Measurements from ENCODE around the gene TNFSF13.

TNFSF13 gene

DNA sequence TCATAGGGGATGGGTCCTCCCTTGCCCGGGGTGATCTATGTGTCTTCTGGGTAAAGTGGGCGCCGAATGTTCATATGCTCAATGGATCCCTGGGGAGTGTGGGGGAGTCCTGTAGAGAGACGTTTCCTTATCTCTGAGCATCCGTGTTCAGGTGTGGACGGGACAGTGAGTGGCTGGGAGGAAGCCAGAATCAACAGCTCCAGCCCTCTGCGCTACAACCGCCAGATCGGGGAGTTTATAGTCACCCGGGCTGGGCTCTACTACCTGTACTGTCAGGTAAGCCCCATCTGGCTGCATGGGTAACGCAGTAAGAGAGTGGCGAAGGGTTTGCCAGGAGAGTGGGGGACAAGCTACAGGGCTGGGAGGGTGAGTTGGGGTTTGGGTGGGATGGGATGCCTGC lies 1.9 kb upstream of the TNFSF13 start:
- Histone ChIP-seq H4K20me1 (ENCODE audit: insufficient read depth, low read length) (no peaks in the 10 kb centered on the region), H3K36me3 (ENCODE audit: insufficient read depth, low read length) (no peaks in the 10 kb centered on the region), H3K4me2 (ENCODE audit: insufficient read depth, low read length) (no peak overlapping the region), H3K4me1 (ENCODE audit: insufficient read depth, low read length) (peaks cover 44% of the 10 kb centered on the region), H3K27me3 (ENCODE audit: insufficient read depth, low read length, poor library complexity) (no peaks in the 10 kb centered on the region), H3K9me3 (ENCODE audit: insufficient read depth, low read length, severe bottlenecking) (no peaks in the 10 kb centered on the region), H3K79me2 (ENCODE audit: insufficient read depth, low read length) (peaks cover 11% of the 10 kb centered on the region; the same call in 1 of the 2 replicates), H3K4me3 (ENCODE audit: low read depth in 1 of 2, low read length in 2 of 2) (no peak overlapping the region), H2AFZ (ENCODE audit: low read depth, low read length) (no peak overlapping the region), H3K9ac (ENCODE audit: low read depth, low read length) (no peak overlapping the region), H3K27ac (ENCODE audit: low read length) (no peak overlapping the region)
- DNase-seq = no peak
- no peak for TF ChIP-seq EZH2 (IDR thresholded peaks at IDR 0.05; ENCODE audit: borderline replicate concordance, low read depth, low read length, severe bottlenecking)
- TF ChIP-seq, protein P1, sequence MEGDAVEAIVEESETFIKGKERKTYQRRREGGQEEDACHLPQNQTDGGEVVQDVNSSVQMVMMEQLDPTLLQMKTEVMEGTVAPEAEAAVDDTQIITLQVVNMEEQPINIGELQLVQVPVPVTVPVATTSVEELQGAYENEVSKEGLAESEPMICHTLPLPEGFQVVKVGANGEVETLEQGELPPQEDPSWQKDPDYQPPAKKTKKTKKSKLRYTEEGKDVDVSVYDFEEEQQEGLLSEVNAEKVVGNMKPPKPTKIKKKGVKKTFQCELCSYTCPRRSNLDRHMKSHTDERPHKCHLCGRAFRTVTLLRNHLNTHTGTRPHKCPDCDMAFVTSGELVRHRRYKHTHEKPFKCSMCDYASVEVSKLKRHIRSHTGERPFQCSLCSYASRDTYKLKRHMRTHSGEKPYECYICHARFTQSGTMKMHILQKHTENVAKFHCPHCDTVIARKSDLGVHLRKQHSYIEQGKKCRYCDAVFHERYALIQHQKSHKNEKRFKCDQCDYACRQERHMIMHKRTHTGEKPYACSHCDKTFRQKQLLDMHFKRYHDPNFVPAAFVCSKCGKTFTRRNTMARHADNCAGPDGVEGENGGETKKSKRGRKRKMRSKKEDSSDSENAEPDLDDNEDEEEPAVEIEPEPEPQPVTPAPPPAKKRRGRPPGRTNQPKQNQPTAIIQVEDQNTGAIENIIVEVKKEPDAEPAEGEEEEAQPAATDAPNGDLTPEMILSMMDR (IDR thresholded peaks at IDR 0.05; ENCODE audit: borderline replicate concordance, extremely low read depth, low read length, poor library complexity, severe bottlenecking) = no peak
- ATAC-seq (ENCODE audit: insufficient read depth, low read depth) = no peak

DNA sequence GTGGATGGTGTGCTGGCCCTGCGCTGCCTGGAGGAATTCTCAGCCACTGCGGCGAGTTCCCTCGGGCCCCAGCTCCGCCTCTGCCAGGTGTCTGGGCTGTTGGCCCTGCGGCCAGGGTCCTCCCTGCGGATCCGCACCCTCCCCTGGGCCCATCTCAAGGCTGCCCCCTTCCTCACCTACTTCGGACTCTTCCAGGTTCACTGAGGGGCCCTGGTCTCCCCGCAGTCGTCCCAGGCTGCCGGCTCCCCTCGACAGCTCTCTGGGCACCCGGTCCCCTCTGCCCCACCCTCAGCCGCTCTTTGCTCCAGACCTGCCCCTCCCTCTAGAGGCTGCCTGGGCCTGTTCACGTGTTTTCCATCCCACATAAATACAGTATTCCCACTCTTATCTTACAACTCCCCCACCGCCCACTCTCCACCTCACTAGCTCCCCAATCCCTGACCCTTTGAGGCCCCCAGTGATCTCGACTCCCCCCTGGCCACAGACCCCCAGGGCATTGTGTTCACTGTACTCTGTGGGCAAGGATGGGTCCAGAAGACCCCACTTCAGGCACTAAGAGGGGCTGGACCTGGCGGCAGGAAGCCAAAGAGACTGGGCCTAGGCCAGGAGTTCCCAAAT lies 1.3 kb upstream of the TNFSF13 start:
- no peaks in the 10 kb centered on the region for H4K20me1 ChIP-seq (ENCODE audit: insufficient read depth, low read length)
- no peak overlapping the region for H3K4me2 ChIP-seq (ENCODE audit: insufficient read depth, low read length)
- DNase-seq (no peak), ATAC-seq (ENCODE audit: insufficient read depth, low read depth) (no peak)
- no peak overlapping the region for H3K27ac ChIP-seq (ENCODE audit: low read length)
- peaks cover 16% of the 10 kb centered on the region for H3K79me2 ChIP-seq (ENCODE audit: insufficient read depth, low read length)
- H2AFZ ChIP-seq (ENCODE audit: low read depth, low read length) = no peak overlapping the region
- no peaks in the 10 kb centered on the region for H3K9me3 ChIP-seq (ENCODE audit: insufficient read depth, low read length, severe bottlenecking)
- no peak overlapping the region for H3K9ac ChIP-seq (ENCODE audit: low read depth, low read length)
- peaks cover 38% of the 10 kb centered on the region for H3K4me1 ChIP-seq (ENCODE audit: insufficient read depth, low read length)
- H3K27me3 ChIP-seq (ENCODE audit: insufficient read depth, low read length, poor library complexity) = no peaks in the 10 kb centered on the region
- TF ChIP-seq, protein P1 (IDR thresholded peaks at IDR 0.05; ENCODE audit: borderline replicate concordance, extremely low read depth, low read length, poor library complexity, severe bottlenecking) = no peak
- no peak for TF ChIP-seq EZH2 (IDR thresholded peaks at IDR 0.05; ENCODE audit: borderline replicate concordance, low read depth, low read length, severe bottlenecking)
- H3K36me3 ChIP-seq (ENCODE audit: insufficient read depth, low read length) = no peaks in the 10 kb centered on the region
- no peak overlapping the region for H3K4me3 ChIP-seq (ENCODE audit: low read depth in 1 of 2, low read length in 2 of 2)

DNA sequence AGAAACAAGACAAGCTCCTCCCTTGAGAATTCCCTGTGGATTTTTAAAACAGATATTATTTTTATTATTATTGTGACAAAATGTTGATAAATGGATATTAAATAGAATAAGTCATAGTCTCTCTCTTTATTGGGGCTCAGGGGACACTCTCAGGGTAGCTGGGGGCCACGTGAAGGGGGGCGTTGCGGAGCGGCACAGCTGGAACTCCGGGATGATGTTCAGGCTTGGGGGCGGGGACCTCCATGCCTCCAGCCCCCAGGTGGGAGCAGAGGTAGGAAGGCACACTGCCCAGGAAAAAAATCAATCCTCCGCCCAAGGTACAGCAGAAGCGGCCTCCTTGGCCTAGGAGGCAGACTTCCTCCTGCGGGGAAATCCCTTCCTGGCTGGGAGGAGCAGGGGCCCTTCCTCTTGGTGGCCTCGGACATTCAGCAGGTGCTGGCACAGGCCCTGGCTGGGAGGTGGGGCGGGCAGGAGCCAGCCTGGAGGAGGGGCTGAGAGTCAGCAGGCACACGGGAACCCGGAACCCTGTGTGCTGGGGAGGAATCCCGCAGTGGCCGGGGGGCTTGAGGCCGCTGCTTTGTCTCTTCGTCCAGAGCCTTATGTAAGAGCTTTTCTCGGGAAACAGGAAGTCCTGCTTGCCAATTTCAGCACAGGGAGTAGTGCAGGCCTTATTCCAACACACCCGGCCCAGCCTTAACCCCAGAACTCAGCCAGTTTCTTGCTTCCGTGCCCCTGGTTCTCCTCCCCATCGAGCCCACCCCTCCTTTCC lies 591 bp upstream of the TNFSF13 start:
- peaks cover 23% of the 10 kb centered on the region for H3K79me2 ChIP-seq (ENCODE audit: insufficient read depth, low read length)
- H3K36me3 ChIP-seq (ENCODE audit: insufficient read depth, low read length) = peaks cover 4% of the 10 kb centered on the region
- TF ChIP-seq EZH2 (IDR thresholded peaks at IDR 0.05; ENCODE audit: borderline replicate concordance, low read depth, low read length, severe bottlenecking) = no peak
- TF ChIP-seq, protein P1 (IDR thresholded peaks at IDR 0.05; ENCODE audit: borderline replicate concordance, extremely low read depth, low read length, poor library complexity, severe bottlenecking) = no peak
- ATAC-seq (ENCODE audit: insufficient read depth, low read depth) (no peak), DNase-seq (no peak)
- peaks cover 37% of the 10 kb centered on the region for H3K4me1 ChIP-seq (ENCODE audit: insufficient read depth, low read length)
- H3K4me3 ChIP-seq (ENCODE audit: low read depth in 1 of 2, low read length in 2 of 2) = no peak overlapping the region
- no peaks in the 10 kb centered on the region for H3K9me3 ChIP-seq (ENCODE audit: insufficient read depth, low read length, severe bottlenecking)
- no peak overlapping the region for H3K27ac ChIP-seq (ENCODE audit: low read length)
- H3K4me2 ChIP-seq (ENCODE audit: insufficient read depth, low read length) = no peak overlapping the region
- H4K20me1 ChIP-seq (ENCODE audit: insufficient read depth, low read length) = peaks cover 1% of the 10 kb centered on the region; the same call in 1 of the 2 replicates
- no peak overlapping the region for H3K9ac ChIP-seq (ENCODE audit: low read depth, low read length)
- no peak overlapping the region for H2AFZ ChIP-seq (ENCODE audit: low read depth, low read length)
- no peaks in the 10 kb centered on the region for H3K27me3 ChIP-seq (ENCODE audit: insufficient read depth, low read length, poor library complexity)
